ENCODE measurements around the gene KRT71.

The KRT71 gene

DNA sequence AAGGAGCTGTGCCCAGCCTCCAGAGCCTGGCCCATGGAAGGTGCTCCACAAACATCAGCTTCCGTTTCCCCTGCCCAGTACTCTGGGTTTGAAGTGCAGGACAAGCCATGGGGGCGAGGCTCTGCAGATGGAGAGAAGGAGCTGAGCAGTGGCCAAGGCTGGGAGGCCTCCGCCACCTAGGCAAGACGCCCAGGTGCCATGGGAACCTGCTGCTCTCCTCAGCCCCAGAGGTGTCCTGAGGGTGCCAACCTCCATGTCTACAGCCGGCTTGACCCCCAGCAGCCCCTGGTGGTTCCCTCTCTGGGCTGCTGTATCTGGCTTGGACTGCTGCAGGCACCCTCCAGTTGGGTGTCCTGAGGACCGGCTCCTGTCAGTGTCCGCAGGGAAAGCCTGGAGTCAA lies 12.4 kb downstream of the KRT71 start:
- H3K27ac ChIP-seq = no peak overlapping the region
- H3K4me1 ChIP-seq = no peaks in the 10 kb centered on the region
- TF ChIP-seq, protein P1, sequence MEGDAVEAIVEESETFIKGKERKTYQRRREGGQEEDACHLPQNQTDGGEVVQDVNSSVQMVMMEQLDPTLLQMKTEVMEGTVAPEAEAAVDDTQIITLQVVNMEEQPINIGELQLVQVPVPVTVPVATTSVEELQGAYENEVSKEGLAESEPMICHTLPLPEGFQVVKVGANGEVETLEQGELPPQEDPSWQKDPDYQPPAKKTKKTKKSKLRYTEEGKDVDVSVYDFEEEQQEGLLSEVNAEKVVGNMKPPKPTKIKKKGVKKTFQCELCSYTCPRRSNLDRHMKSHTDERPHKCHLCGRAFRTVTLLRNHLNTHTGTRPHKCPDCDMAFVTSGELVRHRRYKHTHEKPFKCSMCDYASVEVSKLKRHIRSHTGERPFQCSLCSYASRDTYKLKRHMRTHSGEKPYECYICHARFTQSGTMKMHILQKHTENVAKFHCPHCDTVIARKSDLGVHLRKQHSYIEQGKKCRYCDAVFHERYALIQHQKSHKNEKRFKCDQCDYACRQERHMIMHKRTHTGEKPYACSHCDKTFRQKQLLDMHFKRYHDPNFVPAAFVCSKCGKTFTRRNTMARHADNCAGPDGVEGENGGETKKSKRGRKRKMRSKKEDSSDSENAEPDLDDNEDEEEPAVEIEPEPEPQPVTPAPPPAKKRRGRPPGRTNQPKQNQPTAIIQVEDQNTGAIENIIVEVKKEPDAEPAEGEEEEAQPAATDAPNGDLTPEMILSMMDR (IDR thresholded peaks at IDR 0.05) = no peak
- H3K27me3 ChIP-seq (ENCODE audit: control insufficient read depth, insufficient read depth, low read length) = no peaks in the 10 kb centered on the region
- no peaks in the 10 kb centered on the region for H3K9me3 ChIP-seq (ENCODE audit: control insufficient read depth, low read length)
- H2AFZ ChIP-seq = no peak overlapping the region
- no peak overlapping the region for H3K4me3 ChIP-seq (ENCODE audit: low read depth, low read length)
- no peaks in the 10 kb centered on the region for H3K36me3 ChIP-seq (ENCODE audit: control insufficient read depth, insufficient read depth, low read length)
- no peaks in the 10 kb centered on the region for H3K79me2 ChIP-seq
- H3K4me2 ChIP-seq (ENCODE audit: low read length) = no peak overlapping the region
- H3K9ac ChIP-seq = no peak overlapping the region

DNA sequence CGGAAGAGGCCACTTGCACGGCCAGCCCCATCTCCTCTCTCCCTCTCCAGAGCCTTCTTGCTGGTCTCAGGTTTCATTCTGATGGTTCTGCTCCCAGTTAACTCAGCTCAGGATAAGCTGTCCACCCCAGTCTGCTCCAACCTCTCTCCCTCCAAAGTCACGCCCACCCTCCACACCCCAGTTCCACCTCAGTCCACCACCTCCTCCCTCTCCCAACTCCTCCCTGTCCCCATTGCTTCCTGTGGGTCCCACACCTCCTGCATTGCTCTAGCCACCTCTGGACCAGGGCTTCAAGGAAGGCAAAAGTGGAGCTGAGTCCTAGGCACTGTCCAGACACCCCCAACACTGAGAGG lies 13.1 kb downstream of the KRT71 start:
- Histone ChIP-seq H3K79me2 (no peaks in the 10 kb centered on the region), H3K4me3 (ENCODE audit: low read depth, low read length) (no peak overlapping the region), H3K9ac (no peak overlapping the region), H3K4me2 (ENCODE audit: low read length) (no peak overlapping the region), H3K27ac (no peak overlapping the region), H3K36me3 (ENCODE audit: control insufficient read depth, insufficient read depth, low read length) (no peaks in the 10 kb centered on the region), H3K4me1 (no peaks in the 10 kb centered on the region), H3K9me3 (ENCODE audit: control insufficient read depth, low read length) (no peaks in the 10 kb centered on the region), H2AFZ (no peak overlapping the region), H3K27me3 (ENCODE audit: control insufficient read depth, insufficient read depth, low read length) (no peaks in the 10 kb centered on the region)
- TF ChIP-seq, protein P1 (IDR thresholded peaks at IDR 0.05) = no peak

DNA sequence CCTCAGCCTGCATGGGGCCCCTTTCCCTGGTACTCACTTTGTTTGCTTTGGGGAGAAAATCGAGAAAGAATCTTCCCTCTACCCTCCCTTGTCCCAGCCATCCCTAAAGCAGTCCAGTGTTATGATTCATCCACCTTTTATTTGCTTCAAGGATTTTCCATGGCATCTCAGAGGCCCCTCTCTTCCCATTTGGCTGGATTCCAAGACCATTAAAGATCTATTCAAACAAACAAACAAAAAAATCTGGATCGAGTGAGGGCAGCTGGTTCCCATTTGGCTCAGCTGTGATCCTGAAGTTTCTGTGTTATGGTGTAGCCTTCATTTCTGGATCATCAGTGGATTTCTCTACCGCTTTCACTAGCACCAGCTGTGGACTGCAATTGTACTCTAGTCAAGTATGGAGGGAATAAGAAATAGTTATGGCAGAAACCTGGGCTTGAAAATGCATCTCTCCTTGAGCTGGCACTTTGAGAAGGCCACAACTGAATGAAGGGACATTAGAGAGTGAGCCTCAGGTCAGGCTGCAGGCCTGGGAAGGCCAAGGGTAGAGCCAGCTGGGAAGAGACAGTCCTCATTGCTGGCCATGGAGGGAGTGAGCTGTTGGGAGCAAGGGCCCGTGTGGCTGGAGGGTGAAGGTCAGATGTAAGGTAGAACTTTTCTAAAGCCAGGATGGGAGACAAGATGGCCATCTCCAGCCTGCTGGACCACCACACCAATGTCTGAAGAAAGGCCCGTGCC lies 13.7 kb downstream of the KRT71 start:
- Histone ChIP-seq H3K4me2 (ENCODE audit: low read length) (no peak overlapping the region), H2AFZ (no peak overlapping the region), H3K27ac (no peak overlapping the region), H3K79me2 (no peaks in the 10 kb centered on the region), H3K9me3 (ENCODE audit: control insufficient read depth, low read length) (no peaks in the 10 kb centered on the region), H3K27me3 (ENCODE audit: control insufficient read depth, insufficient read depth, low read length) (no peaks in the 10 kb centered on the region), H3K4me3 (ENCODE audit: low read depth, low read length) (no peak overlapping the region), H3K9ac (no peak overlapping the region), H3K4me1 (no peaks in the 10 kb centered on the region), H3K36me3 (ENCODE audit: control insufficient read depth, insufficient read depth, low read length) (no peaks in the 10 kb centered on the region)
- TF ChIP-seq, protein P1 (IDR thresholded peaks at IDR 0.05) = no peak

- H3K4me1 ChIP-seq = no peaks in the 10 kb centered on the region
- H3K79me2 ChIP-seq = no peaks in the 10 kb centered on the region
- no peaks in the 10 kb centered on the region for H3K27me3 ChIP-seq (ENCODE audit: control insufficient read depth, insufficient read depth, low read length)
- no peak overlapping the region for H3K4me3 ChIP-seq (ENCODE audit: low read depth, low read length)
- H3K4me2 ChIP-seq (ENCODE audit: low read length) = no peak overlapping the region
- no peaks in the 10 kb centered on the region for H3K9me3 ChIP-seq (ENCODE audit: control insufficient read depth, low read length)
- H3K27ac ChIP-seq = no peak overlapping the region
- no peak overlapping the region for H3K9ac ChIP-seq
- H3K36me3 ChIP-seq (ENCODE audit: control insufficient read depth, insufficient read depth, low read length) = no peaks in the 10 kb centered on the region
- TF ChIP-seq, protein P1 (IDR thresholded peaks at IDR 0.05) = no peak
- H2AFZ ChIP-seq = no peak overlapping the region
Observed at GRCh38 chr12:52537101-52537500, 15.8 kb downstream of the KRT71 start.

GRCh38 chr12:52535574-52535973 lies 17.4 kb downstream of the KRT71 start:
- Histone ChIP-seq H2AFZ (no peak overlapping the region), H3K4me2 (ENCODE audit: low read length) (no peak overlapping the region), H3K36me3 (ENCODE audit: control insufficient read depth, insufficient read depth, low read length) (no peaks in the 10 kb centered on the region), H3K4me3 (ENCODE audit: low read depth, low read length) (no peak overlapping the region), H3K27ac (no peak overlapping the region), H3K9ac (no peak overlapping the region), H3K4me1 (no peaks in the 10 kb centered on the region), H3K27me3 (ENCODE audit: control insufficient read depth, insufficient read depth, low read length) (no peaks in the 10 kb centered on the region), H3K79me2 (no peaks in the 10 kb centered on the region), H3K9me3 (ENCODE audit: control insufficient read depth, low read length) (no peaks in the 10 kb centered on the region)
- TF ChIP-seq, protein P1 (IDR thresholded peaks at IDR 0.05) = no peak
